Loucy (cell line): ENCODE data around the gene KRTAP10-8.

ENCODE experiments used
- CTCF ChIP-seq: fragments of 200-600 bp; sonication (generic); conservative IDR thresholded peaks from 2 replicates; pipeline ENCODE4 v1.5.1; 2014; ENCODE audit warnings: mild to moderate bottlenecking, antibody characterized with exemption, low read length
- EZH2phosphoT487 ChIP-seq: fragments of 200-600 bp; IDR thresholded peaks from 2 replicates; pipeline ENCODE4 v1.6.1; 2018; ENCODE audit warnings: antibody characterized with exemption, mild to moderate bottlenecking, moderate library complexity, borderline replicate concordance

- TF ChIP-seq CTCF (no peak), EZH2phosphoT487 (no peak)
Observed at GRCh38 chr21:44576025-44576420, 35.9 kb upstream of the KRTAP10-8 start.
